PC-9 (cell line): Measurements from ENCODE around the gene S100B. TPM values are rescaled to one million over a fixed set of nuclear protein-coding genes. Genes with fewer than 3 reads are reported as not detected.

Source experiments
- BruUV-seq: library from RNA; stranded (reverse); fragments of 400-500 nt; replicated peaks from 2 replicates; lab custom pipeline; 2021; lab: Mats Ljungman, UMichigan
- CTCF ChIA-PET: fragments of 300-600 bp; sonication (Branson Sonifier 250); formaldehyde crosslinking; loops from one replicate; lab custom pipeline; 2022; ENCODE audit warnings: antibody characterized with exemption; lab: Charles Lee
- POLR2A ChIA-PET: fragments of 300-600 bp; sonication (Branson Sonifier 250); formaldehyde crosslinking; loops from one replicate; lab custom pipeline; 2022; ENCODE audit warnings: antibody characterized with exemption; ENCODE audit not compliant: unreplicated experiment; lab: Charles Lee
- DNase-seq, 2 experiments: peaks; one replicate each; pipeline versions ENCODE4 v3.0.0 to v3.0.0-alpha.2; 2015 to 2022; ENCODE audit warnings: mixed read lengths in 1 of 2
- H2AFZ ChIP-seq: fragments of 200-600 bp; sonication (generic); 2 replicates; pipeline ENCODE4 v1.8.1; 2017; ENCODE audit warnings: antibody characterized with exemption
- H3F3A ChIP-seq: fragments of 200-600 bp; sonication (generic); 2 replicates; pipeline ENCODE4 v1.8.1; 2017; ENCODE audit warnings: antibody characterized with exemption, mild to moderate bottlenecking, low read depth; ENCODE audit not compliant: insufficient read depth
- H3K27ac ChIP-seq: fragments of 200-600 bp; sonication (generic); 2 replicates; pipeline ENCODE4 v1.6.1; 2016; ENCODE audit warnings: mixed run types
- H3K27me3 ChIP-seq: fragments of 200-600 bp; sonication (generic); 2 replicates; pipeline ENCODE4 v1.6.1; 2016; ENCODE audit warnings: low read depth, mixed run types; ENCODE audit not compliant: insufficient read depth
- H3K36me3 ChIP-seq: fragments of 200-600 bp; sonication (generic); 2 replicates; pipeline ENCODE4 v1.6.1; 2016; ENCODE audit warnings: low read depth, mixed run types
- H3K4me1 ChIP-seq: fragments of 200-600 bp; sonication (generic); replicated peaks from 2 replicates; pipeline ENCODE4 v1.6.1; 2016; ENCODE audit warnings: mixed run types; ENCODE audit not compliant: insufficient read depth
- H3K4me2 ChIP-seq: fragments of 200-600 bp; sonication (generic); 2 replicates; pipeline ENCODE4 v1.6.1; 2017; ENCODE audit warnings: mixed run types
- H3K4me3 ChIP-seq: fragments of 200-600 bp; sonication (generic); 2 replicates; pipeline ENCODE4 v1.6.1; 2016; ENCODE audit warnings: mixed run types
- H3K79me2 ChIP-seq: fragments of 200-600 bp; sonication (generic); 2 replicates; pipeline ENCODE4 v1.6.1; 2017; ENCODE audit warnings: low read depth, mixed run types
- H3K9me2 ChIP-seq: fragments of 200-600 bp; sonication (generic); 2 replicates; pipeline ENCODE4 v1.8.1; 2017; ENCODE audit warnings: mild to moderate bottlenecking; ENCODE audit not compliant: insufficient read depth
- H3K9me3 ChIP-seq: fragments of 200-600 bp; sonication (generic); 2 replicates; pipeline ENCODE4 v1.8.1; 2016; ENCODE audit warnings: low read depth; ENCODE audit not compliant: insufficient read depth
- H4K20me1 ChIP-seq: fragments of 200-600 bp; sonication (generic); 2 replicates; pipeline ENCODE4 v1.8.1; 2017; ENCODE audit not compliant: insufficient read depth
- EZH2 ChIP-seq: fragments of 200-600 bp; sonication (generic); IDR thresholded peaks from 2 replicates; pipeline ENCODE4 v1.8.0; 2017; ENCODE audit warnings: antibody characterized with exemption, low read depth
- intact Hi-C: fragments of 100-400 bp; cut with micrococcal nuclease; formaldehyde crosslinking; loops from one replicate; pipeline ENCODE4 v1.10.0; 2022; ENCODE audit not compliant: unreplicated experiment
- total RNA-seq: library from RNA; stranded (reverse); gene quantifications from 2 replicates; pipeline ENCODE4 v1.2.3, GENCODE V29; 2021
- TF ChIP-seq, protein P1 (sequence below): fragments of 200-600 bp; sonication (generic); conservative IDR thresholded peaks from 2 replicates; pipeline ENCODE4 v1.6.1; 2017; ENCODE audit warnings: mixed run types, antibody characterized with exemption, mild to moderate bottlenecking, moderate library complexity

S100B gene
- total RNA-seq, 1 experiment from 2014 or later: not detected

DNA sequence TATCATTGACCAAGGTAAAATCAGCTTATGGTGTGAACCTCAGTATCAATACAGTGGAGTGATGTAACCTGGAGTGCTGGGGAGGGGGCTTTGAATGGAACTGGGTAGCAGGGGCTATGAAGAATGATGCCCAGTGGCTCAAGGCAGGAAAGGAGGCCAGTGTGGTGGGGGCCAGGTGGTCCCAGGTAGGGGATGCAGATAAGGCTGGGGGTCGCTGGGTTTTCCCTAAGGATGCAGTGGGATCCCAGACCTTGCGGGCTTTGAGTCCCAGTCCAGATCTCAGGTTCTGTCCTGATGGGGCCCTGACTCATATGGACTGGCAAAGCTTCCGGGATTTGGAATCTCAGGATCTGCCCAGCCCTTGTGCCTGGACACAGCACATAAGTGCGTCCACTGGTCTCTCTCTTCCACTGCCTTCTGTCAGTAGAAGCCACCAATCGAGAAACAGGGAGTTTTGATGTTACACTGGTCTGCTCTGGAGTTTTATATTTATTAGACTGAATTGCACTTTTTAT is 52.0 kb downstream of the S100B start:
- no TSS peak for BruUV-seq
- Histone ChIP-seq H3F3A (no peaks in the 10 kb centered on the region), H3K27ac (no peak overlapping the region), H2AFZ (no peak overlapping the region), H3K4me3 (no peak overlapping the region), H3K27me3 (no peaks in the 10 kb centered on the region), H4K20me1 (no peaks in the 10 kb centered on the region), H3K9me2 (no peaks in the 10 kb centered on the region), H3K36me3 (no peaks in the 10 kb centered on the region), H3K4me2 (no peak overlapping the region), H3K9me3 (no peaks in the 10 kb centered on the region), H3K4me1 (no peaks in the 10 kb centered on the region), H3K79me2 (no peaks in the 10 kb centered on the region)
- TF ChIP-seq EZH2: no peak
- TF ChIP-seq, protein P1, sequence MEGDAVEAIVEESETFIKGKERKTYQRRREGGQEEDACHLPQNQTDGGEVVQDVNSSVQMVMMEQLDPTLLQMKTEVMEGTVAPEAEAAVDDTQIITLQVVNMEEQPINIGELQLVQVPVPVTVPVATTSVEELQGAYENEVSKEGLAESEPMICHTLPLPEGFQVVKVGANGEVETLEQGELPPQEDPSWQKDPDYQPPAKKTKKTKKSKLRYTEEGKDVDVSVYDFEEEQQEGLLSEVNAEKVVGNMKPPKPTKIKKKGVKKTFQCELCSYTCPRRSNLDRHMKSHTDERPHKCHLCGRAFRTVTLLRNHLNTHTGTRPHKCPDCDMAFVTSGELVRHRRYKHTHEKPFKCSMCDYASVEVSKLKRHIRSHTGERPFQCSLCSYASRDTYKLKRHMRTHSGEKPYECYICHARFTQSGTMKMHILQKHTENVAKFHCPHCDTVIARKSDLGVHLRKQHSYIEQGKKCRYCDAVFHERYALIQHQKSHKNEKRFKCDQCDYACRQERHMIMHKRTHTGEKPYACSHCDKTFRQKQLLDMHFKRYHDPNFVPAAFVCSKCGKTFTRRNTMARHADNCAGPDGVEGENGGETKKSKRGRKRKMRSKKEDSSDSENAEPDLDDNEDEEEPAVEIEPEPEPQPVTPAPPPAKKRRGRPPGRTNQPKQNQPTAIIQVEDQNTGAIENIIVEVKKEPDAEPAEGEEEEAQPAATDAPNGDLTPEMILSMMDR: no peak
- POLR2A ChIA-PET: no interaction called here
- intact Hi-C loops: no loop called here
- DNase-seq: no peak
- CTCF ChIA-PET: no interaction called here

DNA sequence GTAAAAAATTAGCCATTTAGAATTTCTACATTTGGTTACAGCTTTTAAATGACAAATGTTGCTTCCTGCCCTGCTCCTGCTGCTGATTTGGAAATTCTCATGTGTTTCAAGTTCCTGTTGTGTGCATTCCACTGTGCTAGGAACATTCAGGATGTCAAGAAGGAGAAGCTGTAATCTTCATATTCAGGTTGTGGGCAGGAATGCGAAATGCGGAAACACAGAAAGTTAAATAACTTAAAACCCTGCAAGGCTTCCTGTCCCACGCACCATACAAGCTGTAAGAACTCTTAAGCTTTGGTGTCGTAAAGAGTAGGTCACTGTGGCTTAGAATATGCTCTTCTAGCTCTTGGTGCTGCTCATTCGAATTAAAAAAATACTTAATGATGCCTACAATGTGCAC is 52.6 kb downstream of the S100B start:
- H4K20me1 ChIP-seq: no peaks in the 10 kb centered on the region
- no peak overlapping the region for H3K27ac ChIP-seq
- no peak overlapping the region for H3K4me3 ChIP-seq
- BruUV-seq: no TSS peak
- H3F3A ChIP-seq: no peaks in the 10 kb centered on the region
- TF ChIP-seq, protein P1: no peak
- TF ChIP-seq EZH2: no peak
- H3K4me1 ChIP-seq: no peaks in the 10 kb centered on the region
- POLR2A ChIA-PET: no interaction called here
- DNase-seq: no peak
- no peaks in the 10 kb centered on the region for H3K27me3 ChIP-seq
- no peaks in the 10 kb centered on the region for H3K79me2 ChIP-seq
- no peak overlapping the region for H2AFZ ChIP-seq
- intact Hi-C loops: no loop called here
- CTCF ChIA-PET: no interaction called here
- H3K4me2 ChIP-seq: no peak overlapping the region
- H3K36me3 ChIP-seq: no peaks in the 10 kb centered on the region
- no peaks in the 10 kb centered on the region for H3K9me2 ChIP-seq
- no peaks in the 10 kb centered on the region for H3K9me3 ChIP-seq

DNA sequence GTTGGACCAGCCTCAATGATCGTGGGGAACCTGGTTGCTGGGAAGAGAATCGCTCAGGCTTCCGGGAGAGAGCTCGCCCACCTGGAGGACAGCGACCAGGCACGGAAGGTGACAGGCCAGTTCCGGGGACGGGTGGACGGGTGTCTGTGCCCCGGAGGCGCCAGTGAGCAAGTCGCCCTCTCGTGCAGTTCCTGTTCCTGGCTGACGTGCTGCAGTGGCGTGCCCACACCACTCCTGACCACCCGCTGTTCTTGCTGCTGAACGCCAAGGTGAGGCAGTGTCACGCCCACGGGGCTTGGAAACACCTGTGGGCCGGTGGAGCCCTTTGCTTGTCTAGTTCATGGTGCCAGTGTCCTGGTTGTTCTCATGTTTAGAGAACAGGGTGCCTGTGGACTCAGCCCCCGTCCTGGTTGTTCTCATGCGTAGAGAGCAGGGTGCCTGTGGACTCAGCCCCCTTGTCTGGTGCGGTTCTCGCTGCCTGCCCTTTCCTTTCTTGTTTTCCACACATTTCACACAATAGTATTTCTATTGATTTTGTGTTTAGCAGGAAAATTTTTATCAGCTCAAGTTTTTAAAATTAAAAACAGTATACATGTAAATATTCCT is 53.1 kb downstream of the S100B start:
- Histone ChIP-seq H3K4me1 (no peaks in the 10 kb centered on the region), H3F3A (no peaks in the 10 kb centered on the region), H3K9me2 (no peaks in the 10 kb centered on the region), H3K9me3 (no peaks in the 10 kb centered on the region), H3K4me2 (no peak overlapping the region), H3K27me3 (no peaks in the 10 kb centered on the region), H3K79me2 (no peaks in the 10 kb centered on the region), H3K27ac (no peak overlapping the region), H3K4me3 (no peak overlapping the region), H3K36me3 (no peaks in the 10 kb centered on the region), H2AFZ (no peak overlapping the region), H4K20me1 (no peaks in the 10 kb centered on the region)
- TF ChIP-seq EZH2: no peak
- TF ChIP-seq, protein P1: no peak
- intact Hi-C loops: no loop called here
- DNase-seq: no peak
- ChIA-PET POLR2A (no interaction called here), CTCF (no interaction called here)
- no TSS peak for BruUV-seq
